Trophoblast cell (in vitro differentiated cells and primary cell): ENCODE results near the gene SH2B3.
"Not testable (repeated sequence)": the region's sequence is repeated elsewhere in the genome, so short reads cannot be mapped to it uniquely, and the experiment has no call there.

Experiments used
- DNase-seq, 2 donors: peaks; one replicate each; pipeline ENCODE4 v3.0.0-alpha.2; 2016
- H2AFZ ChIP-seq: 2 replicates; pipeline ENCODE4 v1.6.1; 2013; ENCODE audit warnings: low read length, moderate library complexity, mild to moderate bottlenecking; ENCODE audit not compliant: insufficient read depth, poor library complexity
- H2AK5ac ChIP-seq: 2 replicates; pipeline ENCODE4 v1.6.1; 2013; ENCODE audit warnings: mild to moderate bottlenecking, low read length
- H2BK120ac ChIP-seq: 2 replicates; pipeline ENCODE4 v1.6.1; 2013; ENCODE audit warnings: low read length, mild to moderate bottlenecking, moderate library complexity; ENCODE audit not compliant: insufficient read depth, poor library complexity
- H2BK12ac ChIP-seq: 2 replicates; pipeline ENCODE4 v1.6.1; 2013; ENCODE audit warnings: mild to moderate bottlenecking, low read length, moderate library complexity
- H2BK5ac ChIP-seq: 2 replicates; pipeline ENCODE4 v1.6.1; 2013; ENCODE audit warnings: low read length, low read depth, moderate library complexity, mild to moderate bottlenecking; ENCODE audit not compliant: poor library complexity
- H3K14ac ChIP-seq: 2 replicates; pipeline ENCODE4 v1.6.1; 2013; ENCODE audit warnings: mild to moderate bottlenecking, low read length
- H3K18ac ChIP-seq: 2 replicates; pipeline ENCODE4 v1.6.1; 2013; ENCODE audit warnings: mild to moderate bottlenecking, low read length
- H3K23ac ChIP-seq: 2 replicates; pipeline ENCODE4 v1.6.1; 2013; ENCODE audit warnings: low read length
- H3K27ac ChIP-seq: 2 replicates; pipeline ENCODE4 v1.5.1; 2013; ENCODE audit warnings: low read depth, mild to moderate bottlenecking, inconsistent platforms, low read length, moderate library complexity
- H3K27me3 ChIP-seq: 2 replicates; pipeline ENCODE4 v1.6.1; 2013; ENCODE audit warnings: inconsistent platforms, mild to moderate bottlenecking, low read length, moderate library complexity; ENCODE audit not compliant: insufficient read depth
- H3K36me3 ChIP-seq, 2 experiments: 1 replicate in 1 of 2; 2 replicates in 1 of 2; pipeline ENCODE4 v1.6.1; 2013; ENCODE audit warnings: low read length in 2 of 2, mild to moderate bottlenecking in 2 of 2, moderate library complexity in 1 of 2; ENCODE audit not compliant: insufficient read depth in 2 of 2, control insufficient read depth in 1 of 2
- H3K4ac ChIP-seq: 2 replicates; pipeline ENCODE4 v1.6.1; 2013; ENCODE audit warnings: low read depth, mild to moderate bottlenecking, low read length, moderate library complexity
- H3K4me1 ChIP-seq, 2 experiments: 1 replicate in 1 of 2; 2 replicates in 1 of 2; pipeline ENCODE4 v1.6.1; 2013; ENCODE audit warnings: low read length in 2 of 2, mild to moderate bottlenecking in 2 of 2, moderate library complexity in 1 of 2; ENCODE audit not compliant: insufficient read depth in 2 of 2, control insufficient read depth in 1 of 2
- H3K4me2 ChIP-seq: 2 replicates; pipeline ENCODE4 v1.6.1; 2013; ENCODE audit warnings: inconsistent platforms, mild to moderate bottlenecking, low read length, moderate library complexity
- H3K4me3 ChIP-seq: 2 replicates; pipeline ENCODE4 v1.5.1; 2013; ENCODE audit warnings: mild to moderate bottlenecking, low read depth, low read length, inconsistent platforms
- H3K79me1 ChIP-seq: one replicate; pipeline ENCODE4 v1.6.1; 2013; ENCODE audit warnings: low read length
- H3K79me2 ChIP-seq: 2 replicates; pipeline ENCODE4 v1.6.1; 2013; ENCODE audit warnings: low read length, mild to moderate bottlenecking; ENCODE audit not compliant: control insufficient read depth, insufficient read depth, poor library complexity
- H3K9ac ChIP-seq: 2 replicates; pipeline ENCODE4 v1.6.1; 2013; ENCODE audit warnings: mild to moderate bottlenecking, low read length
- H3K9me3 ChIP-seq: 2 replicates; pipeline ENCODE4 v1.6.1; 2013; ENCODE audit warnings: low read depth, mild to moderate bottlenecking, control low read depth, inconsistent platforms, low read length; ENCODE audit not compliant: insufficient read depth
- H4K12ac ChIP-seq: 2 replicates; pipeline ENCODE4 v1.6.1; 2013; ENCODE audit warnings: low read depth, mild to moderate bottlenecking, low read length, moderate library complexity
- H4K8ac ChIP-seq: 2 replicates; pipeline ENCODE4 v1.6.1; 2013; ENCODE audit warnings: low read depth, mild to moderate bottlenecking, low read length, moderate library complexity
- H4K91ac ChIP-seq: one replicate; pipeline ENCODE4 v1.6.1; 2013; ENCODE audit warnings: low read depth, mild to moderate bottlenecking, low read length, moderate library complexity
- WGBS: extraction: QIAGEN DNeasy Blood & Tissue Kit; methylation state at CpG from one replicate; pipeline ENCODE4 v1.1.7; 2013; ENCODE audit warnings: missing lambda C conversion rate; ENCODE audit not compliant: insufficient read length, insufficient coverage; ENCODE audit errors: extremely low coverage; 5-methylcytosine and 5-hydroxymethylcytosine counted together

Gene SH2B3

GRCh38 chr12:111395336-111396187 is 10.2 kb upstream of the SH2B3 start:
- H4K8ac ChIP-seq = no peak overlapping the region
- no peak overlapping the region for H4K12ac ChIP-seq
- H3K27ac ChIP-seq = no peak overlapping the region
- no peak overlapping the region for H3K23ac ChIP-seq
- no peak overlapping the region for H2BK120ac ChIP-seq
- no CpG with 5 or more reads among the region's 8 CpGs for WGBS
- no peak overlapping the region for H3K14ac ChIP-seq
- no peak overlapping the region for H2BK12ac ChIP-seq
- H4K91ac ChIP-seq = no peak overlapping the region
- no peak overlapping the region for H2AFZ ChIP-seq
- DNase-seq = no peak
- no peak overlapping the region for H3K9ac ChIP-seq
- no peak overlapping the region for H3K4me3 ChIP-seq
- H3K79me2 ChIP-seq = no peaks in the 10 kb centered on the region
- no peak overlapping the region for H3K4ac ChIP-seq
- H2BK5ac ChIP-seq = no peak overlapping the region
- H3K9me3 ChIP-seq = no peaks in the 10 kb centered on the region
- H2AK5ac ChIP-seq = no peak overlapping the region
- H3K79me1 ChIP-seq = no peaks in the 10 kb centered on the region
- H3K18ac ChIP-seq = no peak overlapping the region
- H3K4me1 ChIP-seq = peaks cover 0 to 5% of the 10 kb centered on the region in 2 experiments
- no peaks in the 10 kb centered on the region for H3K27me3 ChIP-seq
- H3K4me2 ChIP-seq = no peak overlapping the region
- H3K36me3 ChIP-seq = no peaks in the 10 kb centered on the region

- H3K27ac ChIP-seq, H2BK120ac ChIP-seq, H3K4ac ChIP-seq, H3K9ac ChIP-seq, H3K79me1 ChIP-seq, H3K36me3 ChIP-seq, H4K8ac ChIP-seq, H3K14ac ChIP-seq, H3K9me3 ChIP-seq, H3K4me1 ChIP-seq, H2BK12ac ChIP-seq, H2AFZ ChIP-seq, DNase-seq, H3K79me2 ChIP-seq, H2AK5ac ChIP-seq, H3K18ac ChIP-seq, H4K12ac ChIP-seq, H4K91ac ChIP-seq, H2BK5ac ChIP-seq, H3K27me3 ChIP-seq, H3K23ac ChIP-seq, H3K4me3 ChIP-seq, H3K4me2 ChIP-seq: not testable (repeated sequence)
- no CpG with 5 or more reads among the region's 7 CpGs for WGBS
These were observed 9.5 kb upstream of the SH2B3 start for GRCh38 chr12:111396271-111396670.

- Histone ChIP-seq H3K18ac (no peak overlapping the region), H4K91ac (no peak overlapping the region), H3K79me2 (no peaks in the 10 kb centered on the region), H3K4me3 (no peak overlapping the region), H2AFZ (peak overlapping the region; percentile 92), H3K14ac (no peak overlapping the region), H3K36me3 (no peaks in the 10 kb centered on the region), H3K27ac (no peak overlapping the region), H3K79me1 (no peaks in the 10 kb centered on the region), H3K4me1 (peaks cover 0 to 5% of the 10 kb centered on the region in 2 experiments), H2BK120ac (no peak overlapping the region), H3K9me3 (no peaks in the 10 kb centered on the region), H2AK5ac (no peak overlapping the region), H3K27me3 (no peaks in the 10 kb centered on the region), H4K12ac (no peak overlapping the region), H3K4ac (no peak overlapping the region), H2BK5ac (no peak overlapping the region), H2BK12ac (no peak overlapping the region), H3K4me2 (peak overlapping the region; percentile 48), H4K8ac (no peak overlapping the region), H3K9ac (no peak overlapping the region), H3K23ac (no peak overlapping the region)
- peak; percentile 80 to 91 for DNase-seq
- no CpG with 5 or more reads among the region's 34 CpGs for WGBS
These were observed 8.8 kb upstream of the SH2B3 start for GRCh38 chr12:111396726-111397445.

GRCh38 chr12:111398530-111398929 is 7.2 kb upstream of the SH2B3 start:
- DNase-seq = peak in 1 of 2 donors; percentile 38
- no peak overlapping the region for H4K12ac ChIP-seq
- H2BK12ac ChIP-seq = no peak overlapping the region
- no peak overlapping the region for H3K4ac ChIP-seq
- no peak overlapping the region for H4K91ac ChIP-seq
- no peak overlapping the region for H3K14ac ChIP-seq
- no peak overlapping the region for H3K27ac ChIP-seq
- H2BK120ac ChIP-seq = no peak overlapping the region
- no peaks in the 10 kb centered on the region for H3K79me1 ChIP-seq
- no peak overlapping the region for H3K4me2 ChIP-seq
- H3K4me3 ChIP-seq = no peak overlapping the region
- no peak overlapping the region for H2AFZ ChIP-seq
- H2BK5ac ChIP-seq = no peak overlapping the region
- H2AK5ac ChIP-seq = no peak overlapping the region
- no peak overlapping the region for H4K8ac ChIP-seq
- H3K9me3 ChIP-seq = no peaks in the 10 kb centered on the region
- H3K36me3 ChIP-seq = no peaks in the 10 kb centered on the region
- no peak overlapping the region for H3K18ac ChIP-seq
- H3K9ac ChIP-seq = no peak overlapping the region
- no CpG with 5 or more reads among the region's 4 CpGs for WGBS
- H3K27me3 ChIP-seq = no peaks in the 10 kb centered on the region
- no peaks in the 10 kb centered on the region for H3K79me2 ChIP-seq
- no peak overlapping the region for H3K23ac ChIP-seq
- peaks cover 0 to 5% of the 10 kb centered on the region in 2 experiments for H3K4me1 ChIP-seq
